SU-DHL-6 (cell line): Measurements from ENCODE around the gene LHB.

Experiments
- H2AFZ ChIP-seq: fragments of 200-600 bp; sonication (generic); 2 replicates; pipeline ENCODE4 v1.6.1; 2014; ENCODE audit warnings: low read depth, mild to moderate bottlenecking, moderate library complexity, mixed read lengths, antibody characterized with exemption, low read length; ENCODE audit not compliant: severe bottlenecking
- H3F3A ChIP-seq: fragments of 200-600 bp; shearing (Covaris generic); 2 replicates; pipeline ENCODE4 v1.6.0; 2016; ENCODE audit warnings: antibody characterized with exemption, mild to moderate bottlenecking; ENCODE audit not compliant: insufficient read depth
- H3K27ac ChIP-seq: fragments of 200-600 bp; sonication (generic); 2 replicates; pipeline ENCODE4 v1.5.1; 2016; ENCODE audit warnings: low read depth, mild to moderate bottlenecking, low read length, moderate library complexity, mixed read lengths
- H3K27me3 ChIP-seq: fragments of 200-600 bp; sonication (generic), shearing (Covaris generic); 2 replicates; pipeline ENCODE4 v1.6.0; 2014; ENCODE audit warnings: mild to moderate bottlenecking, low read length
- H3K36me3 ChIP-seq: fragments of 200-600 bp; sonication (generic); 2 replicates; pipeline ENCODE4 v1.6.1; 2014; ENCODE audit warnings: mild to moderate bottlenecking, low read length, mixed read lengths
- H3K4me2 ChIP-seq: fragments of 300-600, 200-600 bp; shearing (Covaris generic), sonication (generic); 2 replicates; pipeline ENCODE4 v1.6.0; 2014; ENCODE audit warnings: low read length, low read depth, mild to moderate bottlenecking; ENCODE audit not compliant: poor library complexity, severe bottlenecking
- H3K4me3 ChIP-seq: fragments of 200-600 bp; sonication (generic); 2 replicates; pipeline ENCODE4 v1.5.1; 2014; ENCODE audit warnings: antibody characterized with exemption, low read length, mild to moderate bottlenecking, mixed read lengths; ENCODE audit not compliant: insufficient read depth, poor library complexity, severe bottlenecking
- H3K79me2 ChIP-seq: fragments of 200-600 bp; sonication (generic); 2 replicates; pipeline ENCODE4 v1.6.1; 2014; ENCODE audit warnings: mild to moderate bottlenecking, low read length, moderate library complexity; ENCODE audit not compliant: insufficient read depth
- H3K9ac ChIP-seq: fragments of 200-600 bp; sonication (generic); 2 replicates; pipeline ENCODE4 v1.7.0; 2014; ENCODE audit warnings: mild to moderate bottlenecking, low read length
- H3K9me2 ChIP-seq: fragments of 200-600 bp; sonication (generic); replicated peaks from 2 replicates; pipeline ENCODE4 v1.6.1; 2014; ENCODE audit warnings: low read length; ENCODE audit not compliant: insufficient read depth
- H3K9me3 ChIP-seq: fragments of 200-600 bp; sonication (generic); 2 replicates; pipeline ENCODE4 v1.6.1; 2014; ENCODE audit warnings: low read length, mixed read lengths; ENCODE audit not compliant: insufficient read depth
- H4K20me1 ChIP-seq: fragments of 200-600 bp; sonication (generic); 2 replicates; pipeline ENCODE4 v1.6.1; 2014; ENCODE audit warnings: low read depth, mild to moderate bottlenecking, antibody characterized with exemption, low read length, moderate library complexity, mixed read lengths
- EZH2phosphoT487 ChIP-seq: fragments of 200-600 bp; sonication (generic), shearing (Covaris generic); conservative IDR thresholded peaks from 2 replicates; pipeline ENCODE4 v1.6.1; 2018; ENCODE audit warnings: mild to moderate bottlenecking, antibody characterized with exemption, low read length, moderate library complexity, mixed read lengths
- TF ChIP-seq, protein P1 (sequence below): fragments of 200-600 bp; sonication (generic); IDR thresholded peaks from one replicate; pipeline ENCODE4 v1.5.1; 2017; ENCODE audit warnings: antibody characterized with exemption, mild to moderate bottlenecking, low read length, moderate library complexity; ENCODE audit not compliant: insufficient read depth, poor library complexity, severe bottlenecking

The LHB gene

GRCh38 chr19:48991011-48991609, 25.8 kb downstream of the LHB start:
- no peaks in the 10 kb centered on the region for H3K9me2 ChIP-seq
- H3K4me2 ChIP-seq, result no peak overlapping the region
- H3K9ac ChIP-seq, result no peak overlapping the region

DNA sequence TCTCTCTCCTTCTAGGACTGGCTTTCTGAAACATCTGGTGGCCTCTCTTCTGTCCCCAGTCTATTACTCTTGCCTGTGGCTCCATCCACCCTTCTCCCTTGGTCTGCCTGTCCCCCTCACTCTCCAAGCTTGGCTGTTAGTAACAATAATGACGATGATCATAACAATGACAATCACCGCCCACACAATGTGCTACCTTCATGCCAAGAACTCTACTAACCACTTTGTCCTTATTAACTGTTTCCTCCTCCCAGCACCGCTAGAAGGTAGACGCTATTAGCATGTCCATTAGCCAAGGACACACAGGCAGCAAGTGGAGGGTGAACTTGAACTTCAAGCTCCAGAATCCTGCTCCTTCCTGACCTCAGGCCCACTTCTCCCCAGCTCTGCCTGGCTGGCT, 26.5 kb downstream of the LHB start:
- peaks cover 30% of the 10 kb centered on the region for H3K79me2 ChIP-seq
- H3K27me3 ChIP-seq, result no peaks in the 10 kb centered on the region
- no peak overlapping the region for H3K27ac ChIP-seq
- H3K4me2 ChIP-seq, result no peak overlapping the region
- H3K36me3 ChIP-seq, result no peaks in the 10 kb centered on the region
- no peak overlapping the region for H2AFZ ChIP-seq
- no peaks in the 10 kb centered on the region for H3F3A ChIP-seq
- no peaks in the 10 kb centered on the region for H4K20me1 ChIP-seq
- no peak overlapping the region for H3K9ac ChIP-seq
- no peaks in the 10 kb centered on the region for H3K9me2 ChIP-seq
- TF ChIP-seq, protein P1, sequence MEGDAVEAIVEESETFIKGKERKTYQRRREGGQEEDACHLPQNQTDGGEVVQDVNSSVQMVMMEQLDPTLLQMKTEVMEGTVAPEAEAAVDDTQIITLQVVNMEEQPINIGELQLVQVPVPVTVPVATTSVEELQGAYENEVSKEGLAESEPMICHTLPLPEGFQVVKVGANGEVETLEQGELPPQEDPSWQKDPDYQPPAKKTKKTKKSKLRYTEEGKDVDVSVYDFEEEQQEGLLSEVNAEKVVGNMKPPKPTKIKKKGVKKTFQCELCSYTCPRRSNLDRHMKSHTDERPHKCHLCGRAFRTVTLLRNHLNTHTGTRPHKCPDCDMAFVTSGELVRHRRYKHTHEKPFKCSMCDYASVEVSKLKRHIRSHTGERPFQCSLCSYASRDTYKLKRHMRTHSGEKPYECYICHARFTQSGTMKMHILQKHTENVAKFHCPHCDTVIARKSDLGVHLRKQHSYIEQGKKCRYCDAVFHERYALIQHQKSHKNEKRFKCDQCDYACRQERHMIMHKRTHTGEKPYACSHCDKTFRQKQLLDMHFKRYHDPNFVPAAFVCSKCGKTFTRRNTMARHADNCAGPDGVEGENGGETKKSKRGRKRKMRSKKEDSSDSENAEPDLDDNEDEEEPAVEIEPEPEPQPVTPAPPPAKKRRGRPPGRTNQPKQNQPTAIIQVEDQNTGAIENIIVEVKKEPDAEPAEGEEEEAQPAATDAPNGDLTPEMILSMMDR, result no peak
- no peak for TF ChIP-seq EZH2phosphoT487
- no peaks in the 10 kb centered on the region for H3K9me3 ChIP-seq
- no peak overlapping the region for H3K4me3 ChIP-seq

More at GRCh38 chr19:48991011-48991609, 25.8 kb downstream of the LHB start:
- Histone ChIP-seq H3K27me3 (no peaks in the 10 kb centered on the region), H3K36me3 (no peaks in the 10 kb centered on the region), H3F3A (no peaks in the 10 kb centered on the region), H2AFZ (no peak overlapping the region), H3K79me2 (peaks cover 36% of the 10 kb centered on the region), H3K4me3 (no peak overlapping the region), H3K9me3 (no peaks in the 10 kb centered on the region), H4K20me1 (no peaks in the 10 kb centered on the region), H3K27ac (no peak overlapping the region)
- TF ChIP-seq, protein P1, result no peak
- no peak for TF ChIP-seq EZH2phosphoT487

DNA sequence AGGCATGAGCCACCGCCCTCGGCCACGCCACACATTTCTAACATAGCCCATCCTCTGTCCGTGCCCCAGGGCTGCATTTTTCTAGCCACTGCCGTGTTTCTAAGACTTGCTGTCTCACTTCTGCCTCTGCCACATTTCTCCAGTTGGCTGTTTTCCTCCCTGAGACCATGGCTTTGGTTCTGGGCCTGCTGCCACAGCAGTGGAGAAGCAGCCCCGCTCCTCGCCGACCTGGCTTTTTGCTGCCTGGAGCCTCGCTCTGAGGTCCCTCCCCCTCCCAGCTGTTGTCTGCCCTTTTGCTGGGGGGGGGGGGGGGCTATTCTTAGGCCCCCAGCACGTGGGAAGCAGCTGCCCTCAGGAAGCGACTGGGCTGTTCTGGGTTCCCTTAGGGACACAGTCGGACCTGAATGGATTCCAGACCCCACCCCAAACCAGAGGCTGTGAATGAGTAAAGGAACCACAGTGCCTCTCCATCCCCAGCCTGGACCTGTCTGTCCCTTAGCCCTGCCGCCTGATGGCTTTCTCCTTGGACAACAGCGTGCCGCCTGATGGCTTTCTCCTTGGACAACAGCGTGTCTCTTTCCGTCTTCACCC, 27.1 kb downstream of the LHB start:
- no peak overlapping the region for H3K4me2 ChIP-seq
- no peak overlapping the region for H3K27ac ChIP-seq
- H3K9ac ChIP-seq, result no peak overlapping the region
- peaks cover 24% of the 10 kb centered on the region for H3K79me2 ChIP-seq
- H3K27me3 ChIP-seq, result no peaks in the 10 kb centered on the region
- H3K36me3 ChIP-seq, result no peaks in the 10 kb centered on the region
- H2AFZ ChIP-seq, result no peak overlapping the region
- H3K9me2 ChIP-seq, result no peaks in the 10 kb centered on the region
- H4K20me1 ChIP-seq, result no peaks in the 10 kb centered on the region
- TF ChIP-seq, protein P1, result no peak
- no peak for TF ChIP-seq EZH2phosphoT487
- H3K4me3 ChIP-seq, result no peak overlapping the region
- H3K9me3 ChIP-seq, result no peaks in the 10 kb centered on the region
- no peaks in the 10 kb centered on the region for H3F3A ChIP-seq
